Measurements from ENCODE around the gene FAM3A. TPM values are rescaled to one million over a fixed set of nuclear protein-coding genes. Genes with fewer than 3 reads are reported as not detected.

The FAM3A gene
- total RNA-seq, 4 donors from 2014 or later = 10.1 to 49.7 (median 38.3) TPM

GRCh38 chrX:154488336-154489075 lies 27.5 kb downstream of the FAM3A start:
- TF ChIP-seq CTCF (IDR thresholded peaks at IDR 0.05; ENCODE audit: low read depth) = no peak

- TF ChIP-seq CTCF (IDR thresholded peaks at IDR 0.05; ENCODE audit: low read depth) = no peak
Observed at GRCh38 chrX:154487518-154488290, 28.3 kb downstream of the FAM3A start.

GRCh38 chrX:154486396-154487207 lies 29.4 kb downstream of the FAM3A start, which contains the start of gene UBL4A:
UBL4A (minus strand) TSS chrX:154486615; CDS start chrX:154486584, 31 bp downstream.
- TF ChIP-seq CTCF (IDR thresholded peaks at IDR 0.05; ENCODE audit: low read depth) = no peak

GRCh38 chrX:154486052-154486395 lies 30.0 kb downstream of the FAM3A start:
- no peak for TF ChIP-seq CTCF (IDR thresholded peaks at IDR 0.05; ENCODE audit: low read depth)

GRCh38 chrX:154485150-154486051 lies 30.6 kb downstream of the FAM3A start:
- TF ChIP-seq CTCF (IDR thresholded peaks at IDR 0.05; ENCODE audit: low read depth) = no peak

- no peak for TF ChIP-seq CTCF (IDR thresholded peaks at IDR 0.05; ENCODE audit: low read depth)
Observed at GRCh38 chrX:154484255-154485149, 31.5 kb downstream of the FAM3A start.
